Skin of body (tissue), 2 donors: Measurements from ENCODE around the gene TNNC2. TPM values are rescaled to one million over a fixed set of nuclear protein-coding genes. Genes with fewer than 3 reads are reported as not detected.
A peak's percentile ranks its signal among the peaks of the same experiment; 100 is the strongest.
"Not testable (repeated sequence)": the region's sequence is repeated elsewhere in the genome, so short reads cannot be mapped to it uniquely, and the experiment has no call there.

ENCODE experiments used
- DNase-seq: peaks from one replicate; lab custom pipeline; 2025; lab: John Stamatoyannopoulos, UW
- total RNA-seq: library from RNA; depleted of rRNA; stranded (reverse); fragments of >200 nt; gene quantifications from one replicate; pipeline ENCODE4 v1.2.3, GENCODE V29; 2014

The TNNC2 gene
- total RNA-seq, 1 donor from 2014 or later = 472 TPM

DNA sequence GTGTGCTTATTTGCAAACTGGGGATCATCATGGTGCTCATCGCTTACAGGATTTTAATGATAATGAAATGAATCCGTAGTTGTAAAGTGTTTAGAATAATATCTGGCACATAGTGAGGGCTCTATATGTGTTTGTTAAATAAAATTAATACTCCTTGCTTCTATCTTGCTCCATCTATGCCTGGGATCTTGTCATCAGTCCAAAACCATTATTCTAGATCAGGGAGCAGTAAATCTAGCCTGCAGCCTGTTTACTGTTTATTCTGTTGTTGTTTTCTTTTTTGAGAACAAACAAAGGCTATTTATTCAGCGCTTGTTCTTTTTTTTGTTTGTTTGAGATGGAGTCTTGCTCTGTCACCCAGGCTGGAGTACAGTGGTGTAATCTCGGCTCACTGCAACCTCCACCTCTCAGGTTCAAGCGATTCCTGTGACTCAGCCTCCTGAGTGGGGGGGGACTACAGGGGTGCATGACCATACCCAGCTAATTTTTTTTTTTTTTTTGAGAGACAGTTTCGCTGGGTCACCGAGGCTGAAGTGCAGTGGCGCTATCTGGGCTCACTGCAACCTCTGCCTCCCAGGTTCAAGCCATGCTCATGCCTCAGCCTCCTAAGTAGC is 22.0 kb upstream of the TNNC2 start:
- DNase-seq = no peak

GRCh38 chr20:45848421-45848820 is 21.3 kb upstream of the TNNC2 start:
- DNase-seq = no peak

DNA sequence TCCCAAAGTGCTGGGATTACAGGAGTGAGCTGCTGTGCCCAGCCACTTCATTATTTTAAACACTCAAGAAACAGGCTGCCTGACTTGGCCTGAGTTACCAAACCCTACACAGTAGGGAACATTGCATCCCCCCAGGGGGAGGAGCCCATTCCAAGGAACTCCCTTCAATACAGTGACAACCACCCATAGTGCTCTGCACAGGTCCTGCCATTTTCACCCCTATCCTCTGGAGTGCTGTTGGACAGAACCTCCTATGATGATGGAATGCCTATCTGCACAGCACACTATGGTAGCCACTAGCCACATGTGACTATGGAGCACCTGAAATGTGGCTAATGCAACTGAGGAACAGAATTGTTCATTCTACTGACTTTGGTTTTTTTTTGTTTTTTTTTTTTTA is 18.3 kb upstream of the TNNC2 start:
- no peak for DNase-seq

DNA sequence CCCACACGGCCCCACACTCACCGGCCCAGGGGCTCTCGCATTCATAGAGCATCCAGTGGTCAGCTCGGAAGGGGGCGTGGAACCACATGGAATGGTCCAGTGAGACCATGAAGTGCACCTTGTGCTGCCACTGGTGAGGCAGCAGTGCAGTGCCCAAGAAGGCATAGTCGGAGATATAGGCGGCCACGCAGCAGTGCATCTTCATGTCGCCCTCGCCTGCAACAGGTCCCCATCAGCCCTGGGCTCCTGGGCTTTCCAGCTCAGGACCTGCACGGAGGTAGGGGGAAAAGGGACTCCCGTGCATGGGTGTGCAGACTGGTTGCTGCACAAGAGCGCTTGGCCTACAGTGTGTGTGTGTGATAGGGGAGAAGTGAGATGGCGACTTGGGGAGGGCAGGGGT is 16.4 kb upstream of the TNNC2 start:
- DNase-seq = no peak

- no peak for DNase-seq
These were observed 15.2 kb upstream of the TNNC2 start for GRCh38 chr20:45842169-45842812.

DNA sequence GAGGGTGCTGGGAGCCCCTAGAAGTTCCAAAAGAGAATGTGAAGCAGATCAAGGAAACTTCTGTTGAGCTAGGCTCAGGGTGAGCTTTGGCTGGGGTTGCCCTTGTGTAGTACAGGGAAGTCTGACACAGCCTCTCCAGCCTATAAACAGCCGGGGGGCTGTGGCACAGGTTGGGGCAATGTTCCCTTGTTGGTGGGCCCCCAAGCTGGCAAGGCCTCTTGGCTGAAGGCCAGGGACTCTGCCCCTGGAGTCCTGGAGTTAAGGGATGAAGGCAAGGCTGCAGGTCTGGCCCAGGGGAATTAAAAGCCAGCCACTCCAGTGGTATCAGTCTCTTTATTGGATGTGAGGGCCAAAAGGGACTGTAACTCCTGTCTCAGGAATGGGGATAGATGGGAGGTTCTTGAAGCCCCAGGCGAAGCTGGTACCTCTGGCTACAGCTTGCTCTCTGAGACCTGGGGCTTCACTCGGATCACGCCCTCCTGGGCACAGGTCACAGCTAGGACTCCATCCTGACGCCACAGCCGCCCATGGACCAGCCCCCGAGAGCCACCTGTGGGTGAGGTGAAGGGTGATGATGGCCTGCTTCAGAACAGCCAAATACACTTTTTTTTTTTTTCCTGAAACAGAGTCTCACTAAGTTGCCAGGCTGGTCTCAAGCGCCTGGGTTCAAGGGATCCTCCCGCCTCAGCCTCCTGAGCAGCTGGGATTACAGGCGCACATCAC is 14.5 kb upstream of the TNNC2 start:
- DNase-seq = no peak

DNA sequence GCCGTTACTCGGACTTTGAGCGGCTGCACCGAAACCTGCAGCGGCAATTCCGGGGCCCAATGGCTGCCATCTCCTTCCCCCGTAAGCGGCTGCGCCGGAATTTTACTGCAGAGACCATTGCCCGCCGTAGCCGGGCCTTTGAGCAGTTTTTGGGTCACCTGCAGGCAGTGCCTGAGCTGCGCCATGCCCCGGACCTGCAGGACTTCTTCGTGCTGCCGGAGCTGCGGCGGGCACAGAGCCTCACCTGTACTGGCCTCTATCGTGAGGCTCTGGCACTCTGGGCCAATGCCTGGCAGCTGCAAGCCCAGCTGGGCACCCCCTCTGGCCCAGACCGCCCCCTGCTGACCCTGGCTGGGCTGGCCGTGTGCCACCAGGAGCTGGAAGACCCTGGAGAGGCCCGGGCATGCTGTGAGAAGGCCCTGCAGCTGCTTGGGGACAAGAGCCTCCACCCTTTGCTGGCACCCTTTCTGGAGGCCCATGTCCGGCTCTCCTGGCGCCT is 13.6 kb upstream of the TNNC2 start:
- DNase-seq = no peak

- DNase-seq = no peak
These were observed 9.7 kb upstream of the TNNC2 start for GRCh38 chr20:45836841-45837240.

DNA sequence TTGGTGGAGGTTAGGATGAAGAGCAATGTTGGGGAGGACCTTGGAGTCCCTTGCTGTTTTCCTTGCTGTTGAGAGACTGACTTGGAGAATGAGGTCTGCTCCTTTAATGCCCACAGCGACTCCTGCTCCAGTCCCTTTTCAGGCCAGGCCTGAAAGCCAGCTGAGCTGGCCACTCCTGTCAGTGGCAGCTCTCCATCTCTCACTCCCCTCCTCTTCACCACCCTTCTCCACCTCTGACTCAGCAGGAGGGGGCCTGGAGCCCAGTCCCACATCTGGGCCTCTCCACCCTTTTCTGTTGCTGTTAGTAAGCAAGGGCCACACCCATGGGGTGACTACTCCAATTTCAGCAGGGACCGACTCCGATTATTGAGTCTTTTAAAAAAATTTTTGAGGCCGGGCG is 8.7 kb upstream of the TNNC2 start:
- no peak for DNase-seq

DNA sequence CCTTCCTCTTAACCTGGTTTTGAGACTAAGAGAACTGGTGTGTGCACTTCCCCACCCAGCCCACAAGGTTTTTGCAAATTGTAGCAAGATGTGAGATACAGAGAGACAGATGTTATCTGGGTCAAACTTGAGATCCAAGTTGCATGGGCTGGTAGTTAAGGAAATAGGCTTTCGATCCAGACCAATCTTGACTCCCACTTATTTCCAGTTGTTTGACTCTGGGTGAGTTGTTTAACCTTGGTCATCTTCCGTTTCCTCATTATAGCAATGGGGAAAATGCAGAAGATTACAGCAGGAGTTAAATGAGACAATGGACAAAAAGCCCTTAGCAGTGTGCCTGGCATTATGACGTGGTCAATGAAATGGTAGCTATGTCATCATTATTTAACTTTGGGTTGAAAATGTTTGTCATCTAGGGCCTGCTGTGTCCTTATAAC is 8.2 kb upstream of the TNNC2 start:
- DNase-seq = no peak

DNA sequence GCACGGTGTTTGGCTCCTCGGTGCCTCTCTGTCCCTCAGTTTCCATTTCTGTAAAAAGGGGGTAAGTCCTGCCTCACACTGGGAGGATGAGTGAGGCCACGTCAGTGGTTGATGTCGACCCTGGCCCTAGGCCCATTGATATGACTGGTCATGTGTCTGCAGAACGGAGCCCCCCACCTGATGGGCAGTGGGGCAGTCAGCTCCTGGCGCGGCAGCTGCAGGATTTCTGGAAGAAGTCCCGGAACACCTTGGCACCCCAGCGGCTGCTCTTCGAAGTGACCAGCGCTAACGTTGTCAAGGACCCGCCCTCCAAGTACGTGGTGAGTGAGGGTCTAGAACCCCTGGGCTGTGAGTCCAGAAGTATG is 7.7 kb upstream of the TNNC2 start:
- DNase-seq = no peak

- DNase-seq = peak; percentile 69
These were observed 7.0 kb upstream of the TNNC2 start for GRCh38 chr20:45833883-45834796.

DNA sequence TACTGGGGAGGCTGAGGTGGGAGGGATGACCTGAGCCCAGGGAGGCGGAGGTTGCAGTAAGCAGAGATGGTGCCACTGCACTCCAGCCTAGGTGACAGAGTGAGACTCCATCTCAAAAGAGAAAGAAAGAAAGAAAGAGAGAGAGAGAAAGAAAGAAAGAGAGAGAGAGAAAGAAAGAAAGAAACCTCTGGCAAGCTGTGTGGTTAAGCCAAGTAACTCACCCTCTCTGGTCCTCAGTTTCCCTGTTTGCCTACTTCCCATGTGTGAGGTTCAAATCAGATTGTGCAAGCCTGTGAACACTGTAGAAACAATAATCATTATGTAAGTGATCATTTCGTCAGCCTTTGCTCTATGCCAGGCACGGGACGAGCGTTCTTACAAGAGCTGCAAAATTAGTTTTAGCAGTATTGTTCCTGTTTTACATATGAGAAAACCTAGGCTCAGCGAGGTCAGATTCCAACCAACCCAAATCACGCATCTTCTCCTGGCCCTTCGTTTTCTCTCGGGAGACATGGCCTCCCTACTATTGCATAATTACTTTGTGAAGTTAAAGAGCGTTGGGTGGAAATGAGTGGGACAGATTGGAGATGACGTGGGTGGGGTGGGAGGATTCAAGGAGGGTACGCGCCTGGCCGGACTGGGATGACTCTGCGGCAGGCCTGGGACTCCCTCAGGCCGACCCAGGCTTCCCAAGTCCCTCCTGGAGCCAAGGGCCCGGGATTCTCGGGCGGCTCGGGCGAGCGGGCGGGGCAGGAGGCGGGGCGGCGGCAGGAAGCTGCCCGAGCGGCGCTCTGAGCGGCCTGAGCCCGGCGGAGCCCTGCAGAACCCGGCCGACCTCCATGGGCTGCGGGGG is 6.1 kb upstream of the TNNC2 start, which contains the start of gene SNX21:
Gene SNX21, plus strand, starts transcription at position 770 of the 853 bp plus-strand sequence. CDS start 121 bp downstream, outside the sequence.
- peak; percentile 77 for DNase-seq

DNA sequence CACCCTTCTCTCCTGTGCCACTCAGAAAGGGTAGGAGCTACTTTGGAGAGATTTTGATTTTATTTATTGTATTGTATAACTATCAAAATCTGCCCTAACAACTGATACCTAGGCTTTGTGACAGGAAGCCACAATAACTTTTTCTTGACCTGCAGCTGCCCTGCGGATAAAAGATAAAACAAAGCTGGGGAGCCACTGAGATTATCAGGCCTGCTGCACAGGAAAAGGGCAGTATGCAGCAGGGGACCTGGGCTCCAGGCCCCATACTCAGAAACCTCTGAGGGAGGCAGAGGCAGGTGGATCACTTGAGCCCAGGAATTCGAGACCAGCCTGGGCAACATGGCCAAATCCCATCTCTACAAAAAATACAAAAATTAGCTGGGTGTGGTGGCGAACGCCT is 5.5 kb upstream of the TNNC2 start:
- no peak for DNase-seq

DNA sequence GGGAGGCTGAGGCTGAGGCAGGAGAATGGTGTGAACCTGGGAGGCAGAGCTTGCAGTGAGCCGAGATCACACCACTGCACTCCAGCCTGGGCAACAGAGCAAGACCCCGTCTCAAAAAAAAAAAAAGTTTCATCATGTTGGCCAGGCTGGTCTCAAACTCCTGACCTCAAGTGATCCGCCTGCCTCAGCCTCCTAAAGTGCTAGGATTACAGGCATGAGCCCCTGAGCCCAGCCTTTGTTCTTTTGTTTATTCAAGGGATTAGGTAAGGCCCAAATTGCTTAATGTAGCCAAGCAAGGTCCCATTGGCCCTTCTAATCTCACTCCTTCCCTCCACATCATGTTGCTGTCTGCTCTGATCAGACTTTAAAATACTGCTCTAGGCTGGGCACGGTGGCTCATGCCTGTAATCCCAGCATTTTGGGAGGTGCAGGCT is 2.6 kb upstream of the TNNC2 start:
- DNase-seq = not testable (repeated sequence)

GRCh38 chr20:45828589-45828988 is 1.5 kb upstream of the TNNC2 start:
- DNase-seq = no peak

GRCh38 chr20:45827712-45828111 is 600 bp upstream of the TNNC2 start:
- DNase-seq = no peak

DNA sequence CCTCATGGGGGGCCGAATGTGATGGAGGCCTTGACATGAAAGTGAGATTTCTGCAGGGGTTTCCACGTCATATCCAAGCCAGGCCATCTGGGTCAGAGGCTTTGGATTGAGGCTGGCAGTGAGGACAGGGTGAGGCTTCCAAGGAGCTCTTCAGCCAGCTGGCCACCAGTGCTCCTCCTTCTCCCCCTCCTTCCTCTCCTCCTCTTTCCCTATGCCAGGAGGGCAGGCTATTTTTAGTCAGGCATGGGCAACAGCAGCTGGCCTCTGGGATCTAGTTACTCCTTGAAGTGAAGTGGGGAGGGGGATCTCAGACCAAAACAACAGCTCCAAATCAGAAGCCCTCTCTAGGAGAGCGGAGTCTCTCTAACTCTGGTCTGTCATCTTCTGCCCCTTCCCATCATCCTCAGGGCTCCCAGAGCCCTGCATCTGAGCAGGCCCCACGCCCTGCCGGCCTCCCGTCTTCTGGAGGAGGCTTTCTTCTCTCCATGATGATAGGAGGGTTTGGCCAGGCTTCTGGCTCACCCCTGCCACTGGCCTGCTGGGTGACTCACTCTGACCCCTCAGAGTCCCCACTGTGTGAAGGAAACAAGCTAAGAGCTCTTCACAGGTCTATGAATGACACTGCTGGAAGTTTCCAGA is 612 bp downstream of the TNNC2 start:
- no peak for DNase-seq

DNA sequence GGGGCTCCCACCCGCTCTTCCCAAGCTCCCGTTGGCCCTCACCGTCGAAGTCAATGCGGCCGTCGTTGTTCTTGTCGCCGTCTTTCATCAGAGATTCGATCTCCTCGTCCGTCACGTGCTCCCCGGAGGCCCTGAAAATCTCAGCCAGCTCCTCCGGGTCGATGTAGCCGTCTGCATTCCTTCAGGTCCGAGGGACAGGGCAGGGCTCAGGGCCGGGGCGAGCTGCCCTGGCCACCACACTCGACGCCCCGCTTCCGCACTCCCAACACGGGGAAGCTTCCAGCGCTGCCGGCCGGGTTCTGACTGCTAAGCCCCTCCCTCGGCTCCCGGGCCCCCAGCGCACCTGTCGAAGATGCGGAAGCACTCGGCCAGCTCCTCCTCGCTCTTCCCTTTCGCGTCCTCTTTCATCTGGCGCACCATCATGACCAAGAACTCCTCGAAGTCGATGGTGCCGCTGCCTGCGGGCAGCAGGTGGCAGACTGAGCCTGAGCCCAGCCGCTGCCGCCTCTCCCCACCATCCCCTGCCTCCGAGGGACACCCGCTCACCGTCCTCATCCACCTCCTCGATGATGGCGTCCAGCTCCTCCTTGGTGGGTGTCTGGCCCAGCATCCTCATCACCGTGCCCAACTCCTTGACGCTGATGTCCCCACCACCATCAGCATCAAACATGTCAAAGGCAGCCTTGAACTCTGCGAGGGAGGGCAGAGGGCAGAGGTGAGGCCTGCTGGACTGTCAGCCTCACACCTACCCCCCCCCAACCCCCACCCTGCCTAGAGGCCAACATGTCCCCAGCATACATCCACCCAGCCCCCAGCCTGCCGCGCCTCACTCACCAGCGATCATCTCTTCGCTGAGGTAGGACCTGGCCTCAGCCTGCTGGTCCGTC is 2.9 kb downstream of the TNNC2 start:
- no peak for DNase-seq
